OCI-LY3 (cell line): ENCODE data around the gene CAP2.

Experiments
- H2AFZ ChIP-seq: fragments of 200-600, 300-600 bp; shearing (Covaris generic); 2 replicates; pipeline ENCODE4 v1.6.0; 2014; ENCODE audit warnings: antibody characterized with exemption, low read depth, low read length
- H3K27ac ChIP-seq: fragments of 200-600, 300-600 bp; sonication (generic); 2 replicates; pipeline ENCODE4 v1.5.1; 2014; ENCODE audit warnings: mild to moderate bottlenecking, low read length, moderate library complexity, mixed read lengths
- H3K27me3 ChIP-seq: fragments of 200-600, 300-600 bp; sonication (generic); 2 replicates; pipeline ENCODE4 v1.6.1; 2014; ENCODE audit warnings: low read depth, low read length, mixed read lengths
- H3K36me3 ChIP-seq: fragments of 200-600, 300-600 bp; sonication (generic); replicated peaks from 2 replicates; pipeline ENCODE3; 2014; ENCODE audit warnings: low read depth, low read length, mixed read lengths
- H3K4me1 ChIP-seq: fragments of 300-600, 200-600 bp; sonication (generic); 2 replicates; pipeline ENCODE4 v1.6.1; 2014; ENCODE audit warnings: low read length, mixed read lengths
- H3K4me2 ChIP-seq: fragments of 200-600, 300-600 bp; sonication (generic); 2 replicates; pipeline ENCODE4 v1.6.1; 2014; ENCODE audit warnings: low read length, mixed read lengths
- H3K4me3 ChIP-seq: fragments of 300-600, 200-600 bp; sonication (generic); 2 replicates; pipeline ENCODE4 v1.5.1; 2014; ENCODE audit warnings: antibody characterized with exemption, mild to moderate bottlenecking, low read length, moderate library complexity
- H3K79me2 ChIP-seq: fragments of 300-600, 200-600 bp; shearing (Covaris generic); 2 replicates; pipeline ENCODE4 v1.6.1; 2014; ENCODE audit warnings: mild to moderate bottlenecking, low read length, mixed read lengths
- H3K9ac ChIP-seq: fragments of 300-600, 200-600 bp; shearing (Covaris generic); 2 replicates; pipeline ENCODE4 v1.6.0; 2014; ENCODE audit warnings: mild to moderate bottlenecking, low read length, moderate library complexity
- H3K9me3 ChIP-seq: fragments of 200-600, 300-600 bp; shearing (Covaris generic); 2 replicates; pipeline ENCODE4 v1.6.1; 2014; ENCODE audit warnings: low read length, mixed read lengths; ENCODE audit not compliant: insufficient read depth
- H4K20me1 ChIP-seq: fragments of 200-600, 300-600 bp; sonication (generic); 2 replicates; pipeline ENCODE4 v1.6.1; 2016; ENCODE audit warnings: low read length, mixed read lengths; ENCODE audit not compliant: insufficient read depth
- CTCF ChIP-seq: fragments of 200-600, 300-600 bp; sonication (generic); IDR thresholded peaks from 2 replicates; pipeline ENCODE4 v1.5.1; 2014; ENCODE audit warnings: antibody characterized with exemption, low read length, low read depth
- EZH2phosphoT487 ChIP-seq: fragments of 200-600 bp; shearing (Covaris generic); IDR thresholded peaks from 2 replicates; pipeline ENCODE4 v1.6.1; 2018; ENCODE audit warnings: antibody characterized with exemption, mixed run types, low read depth

The CAP2 gene

GRCh38 chr6:17470938-17471327 is 77.5 kb downstream of the CAP2 start:
- no peaks in the 10 kb centered on the region for H3K36me3 ChIP-seq
- TF ChIP-seq EZH2phosphoT487 (no peak), CTCF (no peak)
- peaks cover 27% of the 10 kb centered on the region for H3K4me1 ChIP-seq
- H3K79me2 ChIP-seq, result no peaks in the 10 kb centered on the region
- H3K27me3 ChIP-seq, result no peaks in the 10 kb centered on the region
- H3K4me3 ChIP-seq, result no peak overlapping the region
- H3K4me2 ChIP-seq, result no peak overlapping the region; the same call in 1 of the 2 replicates
- no peak overlapping the region for H2AFZ ChIP-seq
- no peaks in the 10 kb centered on the region for H3K9me3 ChIP-seq
- no peak overlapping the region for H3K27ac ChIP-seq
- H3K9ac ChIP-seq, result no peak overlapping the region
- H4K20me1 ChIP-seq, result no peaks in the 10 kb centered on the region

- H3K27me3 ChIP-seq, result no peaks in the 10 kb centered on the region
- H3K4me2 ChIP-seq, result no peak overlapping the region
- H3K79me2 ChIP-seq, result no peaks in the 10 kb centered on the region
- H3K27ac ChIP-seq, result no peak overlapping the region
- H3K9me3 ChIP-seq, result no peaks in the 10 kb centered on the region
- H3K36me3 ChIP-seq, result no peaks in the 10 kb centered on the region
- H3K4me1 ChIP-seq, result peaks cover 27% of the 10 kb centered on the region
- H2AFZ ChIP-seq, result no peak overlapping the region
- H4K20me1 ChIP-seq, result no peaks in the 10 kb centered on the region
- H3K4me3 ChIP-seq, result no peak overlapping the region
- no peak overlapping the region for H3K9ac ChIP-seq
- no peak for TF ChIP-seq CTCF
These were observed 79.3 kb downstream of the CAP2 start for GRCh38 chr6:17472653-17473183.

GRCh38 chr6:17473554-17473953 is 80.2 kb downstream of the CAP2 start:
- peaks cover 27% of the 10 kb centered on the region for H3K4me1 ChIP-seq
- no peak overlapping the region for H3K4me2 ChIP-seq
- H3K27me3 ChIP-seq, result no peaks in the 10 kb centered on the region
- no peak overlapping the region for H3K4me3 ChIP-seq
- H3K36me3 ChIP-seq, result no peaks in the 10 kb centered on the region
- no peak overlapping the region for H3K9ac ChIP-seq
- no peaks in the 10 kb centered on the region for H3K79me2 ChIP-seq
- H4K20me1 ChIP-seq, result no peaks in the 10 kb centered on the region
- no peak overlapping the region for H3K27ac ChIP-seq
- H2AFZ ChIP-seq, result no peak overlapping the region
- TF ChIP-seq CTCF (no peak), EZH2phosphoT487 (no peak)
- no peaks in the 10 kb centered on the region for H3K9me3 ChIP-seq

- Histone ChIP-seq H3K4me3 (no peak overlapping the region), H3K79me2 (no peaks in the 10 kb centered on the region), H3K4me2 (no peak overlapping the region), H3K9me3 (no peaks in the 10 kb centered on the region), H4K20me1 (no peaks in the 10 kb centered on the region), H3K4me1 (peaks cover 22% of the 10 kb centered on the region), H3K36me3 (no peaks in the 10 kb centered on the region), H3K9ac (no peak overlapping the region), H2AFZ (no peak overlapping the region), H3K27me3 (no peaks in the 10 kb centered on the region), H3K27ac (no peak overlapping the region)
- no peak for TF ChIP-seq CTCF
- TF ChIP-seq EZH2phosphoT487, result no peak
These were observed 80.9 kb downstream of the CAP2 start for GRCh38 chr6:17474289-17474688.
